SK-N-SH (cell line): ENCODE results near the gene MX2.

ENCODE experiments used
- RFX5 ChIP-seq: IDR thresholded peaks from 2 replicates; pipeline ENCODE4 v1.6.1; 2012; ENCODE audit warnings: mild to moderate bottlenecking, improper control_type of control experiment, low read length
- RXRA ChIP-seq: IDR thresholded peaks from 2 replicates; pipeline ENCODE4 v1.4.0; 2012; ENCODE audit warnings: low read depth, mild to moderate bottlenecking, borderline replicate concordance
- TF ChIP-seq, protein P1 (sequence below): fragments of 200-600 bp; sonication (generic); IDR thresholded peaks from 2 replicates; pipeline ENCODE4 v1.6.1; 2017; ENCODE audit warnings: antibody characterized with exemption, mild to moderate bottlenecking, moderate library complexity
- TF ChIP-seq, protein P2 (sequence below): IDR thresholded peaks from 2 replicates; pipeline ENCODE4 v1.4.0; 2012; ENCODE audit warnings: low read depth

DNA sequence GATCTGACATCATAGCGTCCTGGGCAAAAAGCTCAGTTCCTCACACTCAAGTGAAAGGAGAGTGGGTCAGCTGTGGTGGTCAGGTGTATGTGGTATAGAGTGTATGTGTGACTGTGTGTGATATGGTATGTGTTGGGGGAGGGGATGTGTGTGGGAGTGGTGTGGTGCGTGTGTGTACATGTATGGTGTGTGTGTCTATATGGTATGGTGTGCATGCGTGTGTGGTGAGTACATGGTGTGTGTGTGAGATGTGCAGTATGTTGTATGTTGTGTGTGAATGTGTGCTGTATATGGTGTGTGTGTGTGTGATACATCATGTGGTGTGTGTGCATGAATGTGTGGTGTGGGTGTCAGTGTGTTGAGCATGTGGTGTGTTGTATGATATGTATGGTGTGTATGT is 24.3 kb upstream of the MX2 start:
- TF ChIP-seq, protein P1, sequence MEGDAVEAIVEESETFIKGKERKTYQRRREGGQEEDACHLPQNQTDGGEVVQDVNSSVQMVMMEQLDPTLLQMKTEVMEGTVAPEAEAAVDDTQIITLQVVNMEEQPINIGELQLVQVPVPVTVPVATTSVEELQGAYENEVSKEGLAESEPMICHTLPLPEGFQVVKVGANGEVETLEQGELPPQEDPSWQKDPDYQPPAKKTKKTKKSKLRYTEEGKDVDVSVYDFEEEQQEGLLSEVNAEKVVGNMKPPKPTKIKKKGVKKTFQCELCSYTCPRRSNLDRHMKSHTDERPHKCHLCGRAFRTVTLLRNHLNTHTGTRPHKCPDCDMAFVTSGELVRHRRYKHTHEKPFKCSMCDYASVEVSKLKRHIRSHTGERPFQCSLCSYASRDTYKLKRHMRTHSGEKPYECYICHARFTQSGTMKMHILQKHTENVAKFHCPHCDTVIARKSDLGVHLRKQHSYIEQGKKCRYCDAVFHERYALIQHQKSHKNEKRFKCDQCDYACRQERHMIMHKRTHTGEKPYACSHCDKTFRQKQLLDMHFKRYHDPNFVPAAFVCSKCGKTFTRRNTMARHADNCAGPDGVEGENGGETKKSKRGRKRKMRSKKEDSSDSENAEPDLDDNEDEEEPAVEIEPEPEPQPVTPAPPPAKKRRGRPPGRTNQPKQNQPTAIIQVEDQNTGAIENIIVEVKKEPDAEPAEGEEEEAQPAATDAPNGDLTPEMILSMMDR: no peak
- TF ChIP-seq RXRA (no peak), RFX5 (no peak)
- TF ChIP-seq, protein P2, sequence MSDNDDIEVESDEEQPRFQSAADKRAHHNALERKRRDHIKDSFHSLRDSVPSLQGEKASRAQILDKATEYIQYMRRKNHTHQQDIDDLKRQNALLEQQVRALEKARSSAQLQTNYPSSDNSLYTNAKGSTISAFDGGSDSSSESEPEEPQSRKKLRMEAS: no peak
